SJCRH30 (cell line): ENCODE data around the gene ATG2A. TPM values are rescaled to one million over a fixed set of nuclear protein-coding genes. Genes with fewer than 3 reads are reported as not detected.
A peak's percentile ranks its signal among the peaks of the same experiment; 100 is the strongest.

ENCODE experiments used
- DNase-seq, 2 experiments: peaks; one replicate each; pipeline ENCODE4 v3.0.0-alpha.2; 2015 to 2020
- H3K27ac ChIP-seq: fragments of 250-450 bp; sonication (Bioruptor Pico); 2 replicates; pipeline ENCODE4 v1.5.1; 2020; ENCODE audit warnings: mild to moderate bottlenecking, moderate library complexity
- H3K27me3 ChIP-seq: fragments of 250-450 bp; sonication (Bioruptor Pico); 2 replicates; pipeline ENCODE4 v1.5.1; 2020; ENCODE audit warnings: mild to moderate bottlenecking, moderate library complexity
- H3K36me3 ChIP-seq: fragments of 250-450 bp; sonication (Bioruptor Pico); 2 replicates; pipeline ENCODE4 v1.5.1; 2020; ENCODE audit warnings: mild to moderate bottlenecking, moderate library complexity
- H3K4me1 ChIP-seq: fragments of 250-450 bp; sonication (Bioruptor Pico); 2 replicates; pipeline ENCODE4 v1.5.1; 2020; ENCODE audit warnings: mild to moderate bottlenecking, moderate library complexity
- H3K4me3 ChIP-seq: fragments of 250-450 bp; sonication (Bioruptor Pico); 2 replicates; pipeline ENCODE4 v1.5.1; 2020; ENCODE audit warnings: mild to moderate bottlenecking, moderate library complexity
- H3K9me3 ChIP-seq: fragments of 250-450 bp; sonication (Bioruptor Pico); replicated peaks from 2 replicates; pipeline ENCODE4 v1.5.1; 2020; ENCODE audit warnings: mild to moderate bottlenecking, moderate library complexity
- total RNA-seq: library from RNA; depleted of rRNA; stranded (reverse); fragments of >200 nt; shearing (Covaris generic); gene quantifications from 2 replicates; pipeline ENCODE4 v1.2.3, GENCODE V29; 2014

Gene ATG2A
- total RNA-seq, 1 experiment from 2014 or later, result 7.4 TPM

- H3K9me3 ChIP-seq, result no peaks in the 10 kb centered on the region
- H3K36me3 ChIP-seq, result no peaks in the 10 kb centered on the region
- H3K27me3 ChIP-seq, result 0 out of 2 replicates have a peak, but pooled peaks cover 4% of the 10 kb centered on the region
- H3K4me1 ChIP-seq, result peaks cover 6% of the 10 kb centered on the region; the same call in 1 of the 2 replicates
- H3K27ac ChIP-seq, result no peak overlapping the region
- H3K4me3 ChIP-seq, result no peak overlapping the region
- DNase-seq, result no peak
Observed at GRCh38 chr11:64888729-64889511, 28.1 kb downstream of the ATG2A start.

DNA sequence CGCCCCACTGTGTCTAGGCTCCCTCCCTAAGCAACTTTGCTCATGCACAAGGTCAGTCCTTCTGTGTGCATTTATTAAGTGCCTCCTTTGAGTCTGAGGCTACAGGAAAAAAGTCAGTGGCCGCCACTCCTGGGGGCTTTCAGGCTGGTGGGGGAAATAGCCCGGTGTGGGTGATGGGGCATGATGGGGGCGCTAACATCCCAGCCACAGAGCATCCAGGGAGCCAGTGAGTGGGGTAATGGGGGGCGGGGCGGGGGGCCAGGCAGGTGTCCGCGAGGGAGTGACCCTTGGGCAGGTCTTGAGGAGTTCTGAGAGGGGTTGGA is 28.6 kb downstream of the ATG2A start:
- Histone ChIP-seq H3K9me3 (no peaks in the 10 kb centered on the region), H3K27ac (no peak overlapping the region), H3K4me3 (peak overlapping the region; percentile 43), H3K36me3 (no peaks in the 10 kb centered on the region), H3K4me1 (peaks cover 6% of the 10 kb centered on the region; the same call in 1 of the 2 replicates), H3K27me3 (0 out of 2 replicates have a peak, but pooled peaks cover 8% of the 10 kb centered on the region)
- no peak for DNase-seq

- no peak overlapping the region for H3K27ac ChIP-seq
- peak overlapping the region; percentile 43 for H3K4me3 ChIP-seq
- H3K36me3 ChIP-seq, result no peaks in the 10 kb centered on the region
- no peaks in the 10 kb centered on the region for H3K9me3 ChIP-seq
- peak; percentile 73 to 82 for DNase-seq
- H3K4me1 ChIP-seq, result peaks cover 6% of the 10 kb centered on the region; the same call in 1 of the 2 replicates
- 0 out of 2 replicates have a peak, but pooled peaks cover 9% of the 10 kb centered on the region for H3K27me3 ChIP-seq
Observed at GRCh38 chr11:64887757-64888405, 29.1 kb downstream of the ATG2A start.

GRCh38 chr11:64887234-64887756 is 29.7 kb downstream of the ATG2A start:
- Histone ChIP-seq H3K4me3 (no peak overlapping the region), H3K27me3 (0 out of 2 replicates have a peak, but pooled peaks cover 9% of the 10 kb centered on the region), H3K4me1 (peaks cover 6% of the 10 kb centered on the region; the same call in 1 of the 2 replicates), H3K27ac (no peak overlapping the region), H3K9me3 (no peaks in the 10 kb centered on the region), H3K36me3 (no peaks in the 10 kb centered on the region)
- DNase-seq, result no peak

DNA sequence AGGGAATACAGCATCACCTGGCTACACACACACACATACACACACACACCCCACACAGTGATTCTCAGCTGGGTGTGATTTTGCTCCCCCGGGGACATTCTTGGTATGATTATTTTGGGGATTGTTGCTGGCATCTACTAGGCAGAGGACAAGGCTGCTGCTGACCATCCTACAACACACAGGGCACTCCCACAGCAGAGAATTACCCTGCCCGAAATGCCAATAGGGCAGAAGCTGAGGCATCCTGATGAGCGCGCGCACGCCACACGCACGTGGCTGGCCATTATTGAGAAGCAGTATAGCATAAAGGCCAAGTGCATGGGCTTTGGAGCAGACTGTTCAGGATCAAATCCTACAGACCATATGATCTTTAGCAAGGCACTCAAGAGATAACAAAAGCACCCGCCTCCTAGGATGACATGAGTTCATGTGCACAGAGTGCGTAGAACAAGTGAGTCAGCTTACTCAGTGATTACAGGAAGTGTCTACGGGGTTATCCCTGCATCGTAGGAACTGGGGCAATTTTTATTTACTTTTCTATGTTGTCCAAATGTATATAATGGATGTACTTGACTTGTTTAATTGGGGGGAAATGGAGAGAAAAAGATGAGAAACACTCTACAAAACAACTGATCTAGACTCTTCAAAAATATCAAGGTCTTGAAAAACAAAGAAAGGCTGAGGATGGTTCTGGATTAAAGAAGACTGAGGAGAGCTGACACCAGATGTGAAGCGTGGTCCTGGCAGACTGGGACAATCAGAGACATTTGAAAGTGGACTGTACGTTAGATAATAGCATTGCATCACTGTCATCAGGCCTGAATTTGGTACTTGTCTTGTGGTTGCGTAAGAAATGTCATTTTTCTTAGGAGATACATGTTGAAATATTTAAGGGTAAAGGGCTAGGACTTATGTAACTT is 31.4 kb downstream of the ATG2A start:
- Histone ChIP-seq H3K27me3 (0 out of 2 replicates have a peak, but pooled peaks cover 9% of the 10 kb centered on the region), H3K4me1 (peaks cover 6% of the 10 kb centered on the region; the same call in 1 of the 2 replicates), H3K27ac (no peak overlapping the region), H3K36me3 (no peaks in the 10 kb centered on the region), H3K4me3 (no peak overlapping the region), H3K9me3 (no peaks in the 10 kb centered on the region)
- no peak for DNase-seq

DNA sequence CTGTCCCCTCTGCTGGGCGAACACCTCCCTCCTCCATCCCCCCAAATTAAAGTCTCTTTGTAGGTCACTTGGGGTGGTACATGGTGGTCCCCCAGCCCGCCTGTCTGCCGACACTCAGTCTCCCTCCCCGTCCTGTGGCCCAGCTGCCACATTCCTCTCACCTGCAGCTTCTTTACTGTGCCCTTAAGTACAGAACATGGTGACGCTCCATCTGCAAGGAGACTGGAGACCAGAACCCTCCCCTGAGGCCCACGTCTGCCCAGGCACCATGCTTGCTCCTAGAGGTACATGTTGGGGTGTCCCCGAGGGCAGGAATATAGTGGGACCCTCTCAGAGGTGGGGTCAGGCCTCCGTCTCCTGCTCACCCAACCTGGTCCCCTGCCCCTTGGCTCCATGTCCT is 33.0 kb downstream of the ATG2A start:
- no peak overlapping the region for H3K4me3 ChIP-seq
- no peak for DNase-seq
- 0 out of 2 replicates have a peak, but pooled peaks cover 9% of the 10 kb centered on the region for H3K27me3 ChIP-seq
- peaks cover 9% of the 10 kb centered on the region; the same call in 1 of the 2 replicates for H3K4me1 ChIP-seq
- no peaks in the 10 kb centered on the region for H3K9me3 ChIP-seq
- H3K36me3 ChIP-seq, result no peaks in the 10 kb centered on the region
- H3K27ac ChIP-seq, result no peak overlapping the region

DNA sequence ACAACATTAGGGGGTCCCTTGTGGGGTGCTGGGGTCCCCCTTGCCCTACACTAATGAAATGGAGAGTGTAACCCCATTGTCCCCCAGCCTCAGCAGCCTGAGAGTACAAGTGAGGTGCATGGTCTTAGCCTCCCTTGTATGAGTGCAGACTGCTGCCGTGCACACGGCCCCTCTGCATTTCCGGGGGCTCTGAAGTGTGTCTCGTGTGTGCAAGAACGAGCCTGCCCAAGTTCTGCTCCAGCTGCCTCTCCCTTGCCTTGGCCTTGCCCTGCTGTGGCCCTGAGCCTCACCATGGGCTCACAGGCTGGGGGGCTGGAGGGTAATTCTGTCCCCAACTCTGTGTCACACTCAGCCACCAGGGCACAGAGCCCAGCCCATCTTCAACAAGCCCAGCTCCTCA is 33.4 kb downstream of the ATG2A start:
- Histone ChIP-seq H3K27me3 (0 out of 2 replicates have a peak, but pooled peaks cover 9% of the 10 kb centered on the region), H3K4me3 (no peak overlapping the region), H3K4me1 (peaks cover 9% of the 10 kb centered on the region; the same call in 1 of the 2 replicates), H3K27ac (no peak overlapping the region), H3K9me3 (no peaks in the 10 kb centered on the region), H3K36me3 (no peaks in the 10 kb centered on the region)
- no peak for DNase-seq

- no peaks in the 10 kb centered on the region for H3K9me3 ChIP-seq
- peaks cover 5% of the 10 kb centered on the region; the same call in 1 of the 2 replicates for H3K4me1 ChIP-seq
- H3K4me3 ChIP-seq, result no peak overlapping the region
- no peaks in the 10 kb centered on the region for H3K36me3 ChIP-seq
- H3K27ac ChIP-seq, result no peak overlapping the region
- H3K27me3 ChIP-seq, result 0 out of 2 replicates have a peak, but pooled peaks cover 9% of the 10 kb centered on the region
- no peak for DNase-seq
Observed at GRCh38 chr11:64882243-64882642, 34.8 kb downstream of the ATG2A start.

DNA sequence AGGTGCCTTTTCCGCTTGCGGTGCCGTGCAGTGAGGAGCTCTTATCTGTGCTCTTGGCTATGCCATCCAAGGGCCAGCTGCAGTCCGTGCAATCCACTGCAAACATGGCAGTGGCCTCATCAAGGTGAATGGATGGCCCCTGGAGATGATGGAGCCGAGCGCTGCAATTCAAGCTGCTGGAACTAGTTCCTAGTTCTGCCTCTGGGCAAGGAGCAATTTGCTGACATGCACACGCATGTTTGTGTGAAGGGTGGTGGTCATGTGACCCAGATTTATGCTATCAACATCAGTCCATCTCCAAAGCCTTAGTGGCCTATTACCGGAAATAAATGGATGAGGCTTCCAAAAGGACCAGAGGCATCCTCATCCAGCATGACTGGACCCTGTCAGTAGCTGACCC is 35.5 kb downstream of the ATG2A start:
- no peak overlapping the region for H3K4me3 ChIP-seq
- no peaks in the 10 kb centered on the region for H3K9me3 ChIP-seq
- H3K36me3 ChIP-seq, result no peaks in the 10 kb centered on the region
- DNase-seq, result no peak
- H3K27ac ChIP-seq, result no peak overlapping the region
- H3K4me1 ChIP-seq, result peaks cover 11% of the 10 kb centered on the region; the same call in 1 of the 2 replicates
- 0 out of 2 replicates have a peak, but pooled peaks cover 9% of the 10 kb centered on the region for H3K27me3 ChIP-seq

- Histone ChIP-seq H3K27me3 (0 out of 2 replicates have a peak, but pooled peaks cover 9% of the 10 kb centered on the region), H3K27ac (no peak overlapping the region), H3K9me3 (no peaks in the 10 kb centered on the region), H3K4me1 (peaks cover 22% of the 10 kb centered on the region), H3K4me3 (no peak overlapping the region), H3K36me3 (no peaks in the 10 kb centered on the region)
- no peak for DNase-seq
Observed at GRCh38 chr11:64880240-64881001, 36.6 kb downstream of the ATG2A start.

DNA sequence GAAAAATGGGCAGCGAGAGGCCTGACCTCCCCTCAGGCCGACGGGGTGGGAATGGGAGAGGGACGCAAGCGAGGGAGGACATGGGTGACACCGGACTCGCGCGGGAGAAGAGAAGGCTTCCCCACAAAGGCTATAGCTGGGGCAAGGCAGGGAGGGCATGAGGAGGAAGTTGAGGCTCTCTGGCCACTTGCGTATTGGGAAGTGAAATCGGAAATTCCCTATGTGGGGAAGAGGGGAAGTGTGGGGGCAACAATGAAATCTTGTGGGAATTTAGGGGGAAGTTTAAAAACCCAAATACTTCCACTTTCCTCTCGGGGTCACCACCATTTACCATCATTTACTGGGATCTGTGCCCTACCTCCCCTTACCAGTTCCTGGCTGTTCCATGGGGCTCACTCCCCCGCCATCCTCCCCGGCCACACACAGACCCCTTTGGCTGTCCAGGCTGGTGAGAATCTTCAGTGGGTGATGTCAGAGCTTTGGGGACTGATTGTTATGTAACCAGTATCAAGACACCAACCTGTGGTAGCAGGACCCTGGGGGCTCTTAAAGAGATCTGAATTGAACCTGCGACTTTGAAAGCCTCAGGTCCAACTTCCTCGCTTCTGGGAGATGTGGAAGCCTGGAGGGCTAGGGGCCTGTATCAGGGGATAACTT is 37.6 kb downstream of the ATG2A start:
- Histone ChIP-seq H3K9me3 (no peaks in the 10 kb centered on the region), H3K36me3 (no peaks in the 10 kb centered on the region), H3K4me3 (peak overlapping the region; percentile 89), H3K27me3 (0 out of 2 replicates have a peak, but pooled peaks cover 9% of the 10 kb centered on the region), H3K27ac (peak overlapping the region; percentile 42), H3K4me1 (peaks cover 31% of the 10 kb centered on the region)
- DNase-seq, result no peak

- Histone ChIP-seq H3K4me3 (peak within 1 kb of the TSS; percentile 89), H3K27ac (peak within 1 kb of the TSS; percentile 42), H3K36me3 (no peaks in the 10 kb centered on the region), H3K27me3 (0 out of 2 replicates have a peak, but pooled peaks cover 3% of the 10 kb centered on the region), H3K4me1 (peaks cover 34% of the 10 kb centered on the region), H3K9me3 (no peaks in the 10 kb centered on the region)
- DNase-seq, result peak; percentile 98
Observed at GRCh38 chr11:64878494-64879243, 38.3 kb downstream of the ATG2A start, which contains the start of gene EHD1. EHD1 (minus strand) TSS chr11:64878621; CDS start chr11:64878464, 157 bp downstream.

GRCh38 chr11:64878223-64878493 is 38.9 kb downstream of the ATG2A start:
- Histone ChIP-seq H3K4me1 (peaks cover 37% of the 10 kb centered on the region), H3K9me3 (no peaks in the 10 kb centered on the region)

More at GRCh38 chr11:64878223-64878493, 38.9 kb downstream of the ATG2A start:
- Histone ChIP-seq H3K36me3 (peaks cover 2% of the 10 kb centered on the region; the same call in 1 of the 2 replicates), H3K27me3 (no peaks in the 10 kb centered on the region), H3K4me3 (peak overlapping the region; percentile 89), H3K27ac (peak overlapping the region; percentile 31)
- DNase-seq, result no peak
